Uterus (tissue), 4 donors: ENCODE data around the gene CHML. TPM values are rescaled to one million over a fixed set of nuclear protein-coding genes. Genes with fewer than 3 reads are reported as not detected.

ENCODE experiments used
- DNase-seq, 2 donors: peaks; one replicate each; pipeline ENCODE4 v3.0.0-alpha.2; 2019 to 2020
- H3K27ac ChIP-seq, 2 donors: fragments of 200-600 bp; sonication (generic); 1 replicate in 1 of 2; 2 replicates in 1 of 2; pipeline ENCODE4 v1.5.1; 2016 to 2018
- H3K27me3 ChIP-seq, 2 donors: fragments of 200-600 bp; sonication (generic); one replicate each; pipeline ENCODE4 v1.5.1; 2018 to 2019; ENCODE audit warnings: control low read depth in 1 of 2
- H3K36me3 ChIP-seq, 2 donors: fragments of 200-600 bp; sonication (generic); one replicate each; pipeline ENCODE4 v1.5.1; 2019; ENCODE audit warnings: control low read depth in 1 of 2
- H3K4me1 ChIP-seq, 2 donors: fragments of 200-600 bp; sonication (generic); one replicate each; pipeline ENCODE4 v1.5.1; 2018 to 2019; ENCODE audit warnings: control low read depth in 1 of 2
- H3K4me3 ChIP-seq, 2 donors: fragments of 200-600 bp; sonication (generic); 1 replicate in 1 of 2; 2 replicates in 1 of 2; pipeline ENCODE4 v1.5.1; 2018 to 2019; ENCODE audit warnings: mild to moderate bottlenecking in 1 of 2
- H3K9me3 ChIP-seq, 2 donors: fragments of 200-600 bp; sonication (generic); one replicate each; pipeline ENCODE4 v1.5.1; 2019; ENCODE audit warnings: control low read depth in 1 of 2
- POLR2A ChIP-seq, 2 donors: fragments of 450-650 bp; IDR thresholded peaks; one replicate each; pipeline ENCODE4 v1.6.1; 2016; ENCODE audit warnings: antibody characterized with exemption in 2 of 2, mild to moderate bottlenecking in 1 of 2, moderate library complexity in 1 of 2
- intact Hi-C: fragments of 100-400 bp; cut with DNase I; formaldehyde crosslinking; loops from one replicate; pipeline ENCODE4 v1.15.1; 2023; ENCODE audit warnings: low total_unique reads
- total RNA-seq, 4 donors: library from RNA; depleted of rRNA in 3 of 4; stranded (reverse); fragments of >200 nt in 3 of 4; gene quantifications; one replicate each; pipeline versions ENCODE4 v1.1.0 to v1.2.4, GENCODE V29; 2014 to 2023
- TF ChIP-seq, protein P1 (sequence below), 4 experiments: fragments of 200-600 bp in 2 of 4; fragments of 450-650 bp in 2 of 4; sonication (generic) in 2 of 4; IDR thresholded peaks; one replicate each; pipeline ENCODE4 v1.5.1; 2016 to 2019; ENCODE audit warnings: antibody characterized with exemption in 4 of 4, mild to moderate bottlenecking in 2 of 4, moderate library complexity in 1 of 4
- donor health status: DM: yes; HTN: yes; CAD: no.

The CHML gene
- total RNA-seq, 4 donors from 2014 or later = 4.9 to 34.6 (median 9.1) TPM

DNA sequence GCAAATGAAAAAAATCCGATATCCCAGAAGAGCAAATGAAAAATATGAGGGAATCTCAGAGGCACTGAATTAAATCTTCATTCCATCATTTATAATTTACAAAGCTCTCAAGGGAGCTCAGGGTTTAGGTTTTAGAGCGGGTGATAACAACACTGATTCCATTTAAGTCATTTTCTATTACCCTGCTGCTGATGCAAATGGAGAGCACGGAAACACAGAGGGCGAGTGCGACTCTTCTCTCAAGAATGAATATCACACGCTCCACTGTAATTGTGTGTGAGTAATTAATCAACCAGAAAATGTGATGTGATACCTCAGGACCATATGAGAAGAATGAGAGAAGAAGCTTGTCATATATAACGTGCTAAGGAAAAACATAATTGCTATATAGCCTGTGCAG lies 22.7 kb downstream of the CHML start:
- Histone ChIP-seq H3K27me3 (no peaks in the 10 kb centered on the region), H3K36me3 (no peaks in the 10 kb centered on the region), H3K27ac (no peak overlapping the region), H3K4me1 (no peaks in the 10 kb centered on the region), H3K4me3 (no peak overlapping the region), H3K9me3 (no peaks in the 10 kb centered on the region)
- intact Hi-C loops = no loop called here
- no peak for DNase-seq
- TF ChIP-seq, protein P1, sequence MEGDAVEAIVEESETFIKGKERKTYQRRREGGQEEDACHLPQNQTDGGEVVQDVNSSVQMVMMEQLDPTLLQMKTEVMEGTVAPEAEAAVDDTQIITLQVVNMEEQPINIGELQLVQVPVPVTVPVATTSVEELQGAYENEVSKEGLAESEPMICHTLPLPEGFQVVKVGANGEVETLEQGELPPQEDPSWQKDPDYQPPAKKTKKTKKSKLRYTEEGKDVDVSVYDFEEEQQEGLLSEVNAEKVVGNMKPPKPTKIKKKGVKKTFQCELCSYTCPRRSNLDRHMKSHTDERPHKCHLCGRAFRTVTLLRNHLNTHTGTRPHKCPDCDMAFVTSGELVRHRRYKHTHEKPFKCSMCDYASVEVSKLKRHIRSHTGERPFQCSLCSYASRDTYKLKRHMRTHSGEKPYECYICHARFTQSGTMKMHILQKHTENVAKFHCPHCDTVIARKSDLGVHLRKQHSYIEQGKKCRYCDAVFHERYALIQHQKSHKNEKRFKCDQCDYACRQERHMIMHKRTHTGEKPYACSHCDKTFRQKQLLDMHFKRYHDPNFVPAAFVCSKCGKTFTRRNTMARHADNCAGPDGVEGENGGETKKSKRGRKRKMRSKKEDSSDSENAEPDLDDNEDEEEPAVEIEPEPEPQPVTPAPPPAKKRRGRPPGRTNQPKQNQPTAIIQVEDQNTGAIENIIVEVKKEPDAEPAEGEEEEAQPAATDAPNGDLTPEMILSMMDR (IDR thresholded peaks at IDR 0.05) = no peak
- TF ChIP-seq POLR2A (IDR thresholded peaks at IDR 0.05) = no peak

DNA sequence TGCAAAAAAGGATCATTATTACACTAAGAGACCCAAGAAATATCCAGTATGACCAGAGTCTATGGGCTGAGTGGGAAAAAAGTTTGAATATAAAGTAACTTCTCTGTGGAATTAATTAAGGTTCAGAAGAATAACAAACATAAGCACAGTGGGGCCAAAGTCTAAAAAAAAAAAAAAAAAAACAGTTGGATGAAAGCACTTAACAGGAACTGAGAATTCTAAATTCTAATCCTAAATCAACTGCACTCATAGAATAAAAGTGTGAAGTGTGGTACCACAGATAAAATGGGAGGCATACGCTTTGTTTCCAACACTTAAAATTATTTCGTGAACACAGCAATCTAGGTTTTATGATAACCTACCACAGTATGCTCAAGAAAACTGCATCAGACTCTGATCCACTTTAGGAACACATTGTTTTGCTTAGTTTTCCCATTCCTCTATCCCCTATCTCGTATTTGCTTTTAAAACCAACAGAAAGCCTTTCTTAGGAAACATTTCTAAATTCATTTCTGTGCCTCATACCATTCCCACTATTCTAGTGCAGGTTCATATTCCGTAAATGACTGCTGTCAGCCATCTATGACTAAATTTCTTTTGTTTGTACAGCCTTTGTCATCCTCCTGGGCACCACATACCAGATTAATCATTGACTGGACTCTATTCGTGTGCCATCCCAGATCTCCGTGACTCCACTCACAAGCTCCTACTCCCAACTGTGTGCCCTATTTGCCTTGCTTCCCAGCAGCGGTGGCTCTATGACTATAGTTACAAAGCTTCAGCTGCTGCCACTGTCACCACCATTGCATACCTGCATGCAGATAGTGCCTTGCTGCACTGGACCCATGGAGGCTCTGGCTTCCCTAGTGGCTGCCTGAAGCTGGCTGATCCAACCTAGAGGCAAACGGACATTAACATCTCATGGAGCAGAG lies 24.9 kb downstream of the CHML start:
- no peaks in the 10 kb centered on the region for H3K9me3 ChIP-seq
- TF ChIP-seq POLR2A (IDR thresholded peaks at IDR 0.05) = no peak
- TF ChIP-seq, protein P1 (IDR thresholded peaks at IDR 0.05) = no peak
- H3K36me3 ChIP-seq = no peaks in the 10 kb centered on the region
- intact Hi-C loops = no loop called here
- DNase-seq = no peak
- H3K4me1 ChIP-seq = no peaks in the 10 kb centered on the region
- no peak overlapping the region for H3K4me3 ChIP-seq
- no peak overlapping the region for H3K27ac ChIP-seq
- no peaks in the 10 kb centered on the region for H3K27me3 ChIP-seq

DNA sequence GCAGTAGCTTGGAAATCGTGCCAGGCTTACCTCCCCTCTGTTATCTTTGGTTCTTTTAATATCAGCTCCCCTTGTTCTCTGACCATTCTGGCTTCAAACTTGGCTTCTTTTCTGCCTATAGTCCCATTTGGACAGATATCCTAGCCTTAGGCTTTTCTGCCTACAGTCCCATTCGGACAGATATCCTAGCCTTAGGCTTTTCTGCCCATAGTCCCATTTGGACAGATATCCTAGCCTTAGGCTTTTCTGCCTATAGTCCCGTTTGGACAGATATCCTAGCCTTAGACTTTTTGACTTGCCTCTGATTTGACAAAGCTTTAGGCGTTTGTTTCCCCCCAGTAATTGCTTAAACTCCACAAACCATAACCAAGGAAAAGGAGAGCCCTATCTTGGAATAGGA lies 25.6 kb downstream of the CHML start:
- Histone ChIP-seq H3K27me3 (no peaks in the 10 kb centered on the region), H3K9me3 (no peaks in the 10 kb centered on the region), H3K27ac (no peak overlapping the region), H3K4me1 (no peaks in the 10 kb centered on the region), H3K4me3 (no peak overlapping the region), H3K36me3 (no peaks in the 10 kb centered on the region)
- TF ChIP-seq POLR2A (IDR thresholded peaks at IDR 0.05) = no peak
- TF ChIP-seq, protein P1 (IDR thresholded peaks at IDR 0.05) = no peak
- DNase-seq = no peak
- intact Hi-C loops = no loop called here

DNA sequence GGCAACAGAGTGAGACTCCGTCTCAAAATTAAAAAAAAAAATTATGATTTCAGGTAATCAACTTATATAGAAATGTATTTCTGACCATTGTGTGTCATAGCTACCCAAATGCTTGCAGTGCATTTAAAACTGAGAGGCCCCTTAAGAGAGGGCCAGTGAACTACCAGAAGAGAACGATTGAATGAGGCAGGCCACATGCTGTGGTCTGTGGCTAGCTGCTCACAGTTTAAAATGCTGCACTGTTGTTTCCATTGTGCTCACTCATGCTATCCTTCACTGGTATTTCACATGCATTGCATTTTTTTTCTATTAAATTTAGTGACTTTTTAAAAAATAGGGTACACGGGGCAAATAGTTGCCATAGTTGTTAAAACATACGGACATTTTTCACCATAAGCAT lies 26.0 kb downstream of the CHML start:
- no peaks in the 10 kb centered on the region for H3K27me3 ChIP-seq
- H3K27ac ChIP-seq = no peak overlapping the region
- H3K4me1 ChIP-seq = no peaks in the 10 kb centered on the region
- no peak for TF ChIP-seq POLR2A (IDR thresholded peaks at IDR 0.05)
- TF ChIP-seq, protein P1 (IDR thresholded peaks at IDR 0.05) = no peak
- intact Hi-C loops = no loop called here
- no peak overlapping the region for H3K4me3 ChIP-seq
- H3K36me3 ChIP-seq = no peaks in the 10 kb centered on the region
- H3K9me3 ChIP-seq = no peaks in the 10 kb centered on the region
- DNase-seq = no peak
